Astrocyte of the cerebellum (primary cell): ENCODE results near the gene S100A2.

Experiments
- DNase-seq: peaks from one replicate; pipeline ENCODE4 v3.0.0-alpha.2; 2011; ENCODE audit warnings: low read depth
- H3K4me3 ChIP-seq: 2 replicates; pipeline ENCODE4 v1.5.1; 2011; ENCODE audit warnings: mild to moderate bottlenecking, low read depth, low read length, moderate library complexity
- CTCF ChIP-seq: IDR thresholded peaks from 2 replicates; pipeline ENCODE4 v1.5.1; 2012; ENCODE audit warnings: low read length, low read depth, moderate library complexity, mild to moderate bottlenecking; ENCODE audit errors: missing control alignments
- in situ Hi-C: cut with HindIII; loops from 2 replicates; pipeline ENCODE4 v1.10.0; 2017; ENCODE audit warnings: low sequenced_read_pairs

The S100A2 gene

GRCh38 chr1:153547560-153548551 lies 17.8 kb downstream of the S100A2 start:
- in situ Hi-C loops: no loop called here
- no peak for TF ChIP-seq CTCF
- DNase-seq: no peak
- no peak overlapping the region for H3K4me3 ChIP-seq

DNA sequence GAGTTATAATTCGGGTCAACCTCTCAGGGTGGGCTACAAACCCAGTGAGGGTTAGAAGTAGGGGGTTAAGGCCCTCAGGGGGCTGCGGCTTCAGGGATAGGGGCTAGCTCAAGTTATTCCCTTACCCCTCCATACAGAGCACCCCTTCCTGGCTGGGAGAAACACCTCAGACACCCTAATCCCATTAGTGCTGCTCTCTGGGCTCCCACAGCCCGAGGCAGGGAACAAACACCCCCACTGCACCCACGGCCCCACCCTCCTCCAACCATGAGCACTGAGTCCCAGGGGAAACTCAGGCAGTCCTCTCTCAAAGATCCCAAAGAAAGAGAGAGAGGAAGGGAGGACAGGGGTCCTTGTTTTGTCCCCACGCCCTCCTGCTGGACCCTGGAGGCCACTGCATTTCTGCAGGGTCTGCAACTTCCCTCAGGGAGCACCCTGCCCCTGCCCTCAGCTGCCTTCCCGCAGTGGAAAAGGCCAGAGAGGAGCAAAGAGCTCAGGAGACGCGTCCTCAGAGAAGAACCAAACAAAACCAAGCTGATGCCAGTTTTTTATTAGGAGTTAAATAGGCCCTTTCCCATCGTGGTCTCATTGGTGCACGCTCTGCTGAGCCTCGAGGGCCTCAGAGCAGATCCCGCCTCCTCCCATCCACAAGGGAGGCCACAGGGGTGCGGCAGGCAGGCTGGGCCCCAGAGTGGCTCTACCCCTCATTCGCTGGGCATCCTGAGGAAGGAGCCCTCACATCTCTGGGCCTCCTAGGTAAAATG lies 18.7 kb downstream of the S100A2 start:
- in situ Hi-C loops: no loop called here
- DNase-seq: no peak
- TF ChIP-seq CTCF: no peak
- H3K4me3 ChIP-seq: no peak overlapping the region

GRCh38 chr1:153546371-153546770 lies 19.3 kb downstream of the S100A2 start:
- H3K4me3 ChIP-seq: no peak overlapping the region
- DNase-seq: no peak

GRCh38 chr1:153545067-153546055 lies 20.3 kb downstream of the S100A2 start, which contains the start of gene S100A4:
S100A4 (minus strand) TSS chr1:153545806; CDS start chr1:153544794, 1,012 bp downstream.
- no peak within 1 kb of the TSS for H3K4me3 ChIP-seq
- peak; percentile 64 for DNase-seq
- in situ Hi-C loops: no loop called here
- TF ChIP-seq CTCF: no peak

More at GRCh38 chr1:153546371-153546770, 19.3 kb downstream of the S100A2 start:
- TF ChIP-seq CTCF: no peak
- in situ Hi-C loops: no loop called here

DNA sequence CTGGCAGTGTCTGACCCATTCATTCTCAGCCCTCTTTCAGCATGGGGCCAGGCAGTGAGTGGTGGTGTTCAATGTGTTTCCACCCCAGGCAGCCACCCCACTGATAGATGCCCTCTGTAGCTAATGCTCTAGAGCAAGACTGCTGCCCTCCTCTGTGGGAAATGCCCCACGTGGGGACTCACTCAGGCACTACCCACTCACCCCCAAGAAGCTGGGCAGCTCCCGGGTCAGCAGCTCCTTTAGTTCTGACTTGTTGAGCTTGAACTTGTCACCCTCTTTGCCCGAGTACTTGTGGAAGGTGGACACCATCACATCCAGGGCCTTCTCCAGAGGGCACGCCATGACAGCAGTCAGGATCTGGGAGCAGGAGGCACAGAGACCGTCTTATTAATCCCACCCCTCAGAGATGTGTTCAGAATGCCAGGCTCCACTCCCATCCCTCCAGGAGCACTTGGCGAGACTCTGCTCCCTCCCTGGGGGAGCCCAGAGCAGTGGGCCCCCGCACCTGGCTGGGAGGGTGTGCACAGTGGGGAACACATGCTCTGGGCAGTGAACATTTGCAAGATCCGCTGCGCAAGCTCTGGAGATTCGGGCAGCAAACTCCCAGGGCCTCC lies 21.1 kb downstream of the S100A2 start:
- in situ Hi-C loops: no loop called here
- no peak overlapping the region for H3K4me3 ChIP-seq

More for the DNA sequence above, 21.1 kb downstream of the S100A2 start:
- no peak for DNase-seq
- TF ChIP-seq CTCF: no peak
